HG03108 (cell line): ENCODE measurements around the gene SORD.
"Not testable (repeated sequence)": the region's sequence is repeated elsewhere in the genome, so short reads cannot be mapped to it uniquely, and the experiment has no call there.

ENCODE experiments used
- ATAC-seq: cut with Tn5 transposase; IDR thresholded peaks from one replicate; pipeline ENCODE4 v1.9.1; 2021; ENCODE audit warnings: moderate library complexity; ENCODE audit not compliant: unreplicated experiment

SORD gene

DNA sequence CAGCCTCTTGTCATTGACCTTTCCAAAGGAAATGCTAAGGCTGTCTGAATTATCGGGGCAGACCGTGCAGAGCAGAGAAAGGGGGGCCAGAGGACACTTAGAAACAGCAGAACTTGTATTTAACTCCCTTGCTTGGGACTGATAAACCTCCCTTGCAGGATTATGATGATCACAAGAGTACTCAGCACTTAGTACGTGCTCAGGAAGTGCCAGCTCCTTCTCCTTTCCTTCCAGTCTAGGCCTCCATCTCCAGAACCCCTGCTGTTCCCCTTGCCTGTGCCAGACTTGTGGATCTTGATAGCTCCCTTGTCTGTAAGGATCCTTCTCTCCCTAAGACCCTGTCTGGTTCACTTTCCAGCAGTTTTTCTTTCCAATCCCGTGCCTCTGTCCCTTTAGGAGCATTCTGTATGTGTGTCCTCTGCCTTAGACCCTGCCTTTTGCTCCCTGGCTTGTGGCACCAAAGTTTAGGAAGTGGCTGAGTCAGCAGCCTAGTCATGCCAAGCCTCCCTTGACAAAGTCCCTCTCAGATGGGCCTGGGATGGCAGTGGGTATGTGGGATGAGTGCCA lies 747 bp downstream of the SORD start:
- no peak for ATAC-seq

GRCh38 chr15:45024649-45025048 lies 1.7 kb downstream of the SORD start:
- not testable (repeated sequence) for ATAC-seq

DNA sequence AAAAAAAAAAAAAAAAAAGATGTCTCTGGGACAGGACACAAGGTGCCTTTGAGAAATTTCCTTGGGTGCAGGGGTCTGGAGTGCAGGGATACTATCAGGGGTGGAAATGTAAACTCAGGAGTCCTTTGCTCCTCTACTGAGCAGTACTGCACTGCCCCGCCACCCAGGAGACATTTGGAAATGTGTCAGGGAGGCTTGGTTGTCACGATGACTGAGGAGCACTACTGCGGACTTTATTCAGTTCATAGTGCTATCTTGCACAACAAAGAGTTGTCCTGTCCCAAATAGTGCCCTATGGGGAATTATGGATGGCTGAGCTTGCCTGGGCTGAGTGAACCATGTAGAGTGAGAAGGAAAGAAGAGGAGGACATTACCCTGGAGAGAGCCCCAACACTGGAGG lies 2.6 kb downstream of the SORD start:
- ATAC-seq: not testable (repeated sequence)

DNA sequence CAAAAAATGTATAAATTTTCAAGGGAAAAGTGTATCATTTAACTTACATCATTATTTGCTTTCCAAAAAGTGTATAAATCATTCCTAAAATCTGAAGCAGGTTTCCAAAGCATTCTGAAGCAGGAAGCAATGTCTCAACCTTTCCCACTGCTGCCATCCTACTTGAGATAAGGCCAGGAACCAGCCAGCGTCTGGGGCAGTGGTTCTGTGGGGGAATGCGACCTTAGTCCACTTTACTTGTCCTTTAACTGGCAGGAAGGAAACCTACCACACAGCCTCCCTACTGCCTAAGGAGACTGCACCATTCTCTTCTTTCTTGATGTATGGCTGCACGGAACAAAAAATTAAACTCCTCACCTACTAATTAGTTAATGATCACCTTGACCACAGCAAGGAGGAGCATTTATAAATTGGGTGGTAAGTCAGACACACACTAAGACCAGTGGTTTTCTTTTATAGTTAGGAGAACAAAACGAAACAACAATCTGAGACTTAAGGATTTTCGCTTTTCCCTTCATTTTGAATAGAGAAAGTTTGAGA lies 3.7 kb downstream of the SORD start:
- no peak for ATAC-seq

- ATAC-seq: no peak
These were observed 4.2 kb downstream of the SORD start for GRCh38 chr15:45027220-45027619.

DNA sequence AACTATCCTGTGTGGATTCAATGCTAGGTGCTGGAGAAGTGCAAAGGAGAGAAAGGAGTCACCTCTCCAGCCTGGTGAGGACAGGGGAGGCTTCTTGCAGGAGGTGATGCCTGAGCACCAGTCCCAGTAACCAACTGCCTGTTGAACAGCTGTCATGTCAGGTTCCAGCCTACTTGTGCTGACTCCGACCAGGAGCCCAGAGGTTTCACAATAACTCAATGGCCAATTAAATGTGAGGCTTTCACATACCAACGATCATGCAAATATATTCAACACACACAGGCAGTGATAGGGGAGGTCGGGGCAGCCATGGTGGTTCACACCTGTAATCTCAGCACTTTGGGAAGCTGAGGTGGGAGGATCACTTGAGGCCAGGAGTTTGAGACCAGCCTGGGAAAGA lies 7.7 kb downstream of the SORD start:
- ATAC-seq: no peak

DNA sequence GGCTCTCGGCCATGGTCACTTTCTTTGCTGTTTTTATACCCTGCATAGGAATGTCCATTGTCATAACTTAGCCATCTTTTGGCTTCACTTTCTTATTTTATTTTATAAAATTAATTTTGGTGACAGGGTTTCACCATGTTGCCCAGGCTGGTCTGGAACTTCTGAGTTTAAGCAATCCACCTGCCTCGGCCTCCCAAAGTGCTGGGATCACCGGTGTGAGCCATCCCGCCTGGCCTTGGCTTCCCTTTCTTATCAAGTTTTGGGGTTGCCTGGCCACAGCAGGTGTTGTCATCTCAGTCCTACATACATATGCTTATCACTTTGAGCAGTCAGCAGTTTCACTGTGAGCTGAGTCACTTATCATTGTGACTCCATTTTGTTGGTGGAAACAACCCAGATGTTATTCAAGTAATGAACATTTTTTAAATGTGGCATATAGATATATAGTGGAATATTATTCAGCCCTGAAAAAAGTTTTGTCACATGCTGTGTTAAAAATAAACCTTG lies 8.6 kb downstream of the SORD start:
- ATAC-seq: not testable (repeated sequence)

- ATAC-seq: not testable (repeated sequence)
These were observed 9.5 kb downstream of the SORD start for GRCh38 chr15:45032501-45032900.

GRCh38 chr15:45034087-45034486 lies 11.1 kb downstream of the SORD start:
- ATAC-seq: not testable (repeated sequence)

DNA sequence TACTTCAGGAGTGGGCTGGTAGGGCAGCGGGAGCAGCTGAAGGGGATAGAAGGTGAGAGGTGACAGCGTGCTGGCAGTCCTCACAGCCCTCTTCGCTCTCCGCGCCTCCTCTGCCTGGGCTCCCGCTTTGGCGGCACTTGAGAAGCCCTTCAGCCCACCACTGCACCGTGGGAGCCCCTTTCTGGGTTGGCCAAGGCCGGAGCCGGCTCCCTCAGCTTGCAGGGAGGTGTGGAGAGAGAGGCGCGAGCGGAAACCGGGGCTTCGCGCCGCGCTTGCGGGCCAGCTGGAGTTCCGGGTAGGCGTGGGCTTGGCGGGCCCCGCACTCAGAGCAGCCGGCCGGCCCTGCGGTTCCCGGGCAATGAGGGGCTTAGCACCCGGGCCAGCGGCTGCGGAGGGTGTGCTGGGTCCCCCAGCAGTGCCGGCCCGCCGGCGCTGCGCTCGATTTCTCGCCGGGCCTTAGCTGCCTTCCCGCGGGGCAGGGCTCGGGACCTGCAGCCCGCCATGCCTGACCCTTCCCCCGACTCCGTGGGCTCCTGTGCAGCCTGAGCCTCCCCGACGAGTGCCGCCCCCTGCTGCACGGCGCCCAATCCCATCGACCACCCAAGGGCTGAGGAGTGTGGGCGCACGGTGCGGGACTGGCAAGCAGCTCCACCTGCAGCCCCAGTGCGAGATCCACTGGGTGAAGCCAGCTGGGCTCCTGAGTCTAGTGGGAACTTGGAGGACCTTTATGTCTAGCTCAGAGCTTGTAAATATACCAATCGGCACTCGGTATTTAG lies 11.8 kb downstream of the SORD start:
- ATAC-seq: not testable (repeated sequence)

- peak; percentile 90 for ATAC-seq
These were observed 14.1 kb downstream of the SORD start for GRCh38 chr15:45036812-45037781.

GRCh38 chr15:45037936-45038335 lies 14.9 kb downstream of the SORD start:
- no peak for ATAC-seq

- not testable (repeated sequence) for ATAC-seq
These were observed 17.4 kb downstream of the SORD start for GRCh38 chr15:45040396-45040795.

GRCh38 chr15:45041538-45041937 lies 18.5 kb downstream of the SORD start:
- not testable (repeated sequence) for ATAC-seq

- ATAC-seq: not testable (repeated sequence)
These were observed 19.9 kb downstream of the SORD start for GRCh38 chr15:45042859-45043258.

DNA sequence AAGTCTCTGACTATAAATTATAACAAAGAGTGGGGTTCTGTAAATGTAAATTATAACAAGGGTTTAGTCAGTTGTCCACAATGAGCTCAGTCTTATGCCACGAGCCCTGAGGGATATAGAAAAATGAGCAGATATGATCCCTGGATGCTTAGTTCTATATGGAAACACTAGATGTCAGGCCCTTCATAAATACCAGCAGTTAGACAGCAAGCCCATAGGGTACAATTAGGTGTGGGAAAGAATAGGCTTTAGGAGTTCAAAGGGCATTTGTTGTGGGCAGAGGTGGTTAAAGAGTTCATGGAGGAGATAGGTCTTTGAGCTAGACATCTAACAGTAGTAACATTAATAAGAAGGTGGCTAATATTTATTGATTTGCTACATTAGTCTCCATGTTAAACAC lies 21.3 kb downstream of the SORD start:
- ATAC-seq: not testable (repeated sequence)

- ATAC-seq: not testable (repeated sequence)
These were observed 25.4 kb downstream of the SORD start for GRCh38 chr15:45048449-45048793.

DNA sequence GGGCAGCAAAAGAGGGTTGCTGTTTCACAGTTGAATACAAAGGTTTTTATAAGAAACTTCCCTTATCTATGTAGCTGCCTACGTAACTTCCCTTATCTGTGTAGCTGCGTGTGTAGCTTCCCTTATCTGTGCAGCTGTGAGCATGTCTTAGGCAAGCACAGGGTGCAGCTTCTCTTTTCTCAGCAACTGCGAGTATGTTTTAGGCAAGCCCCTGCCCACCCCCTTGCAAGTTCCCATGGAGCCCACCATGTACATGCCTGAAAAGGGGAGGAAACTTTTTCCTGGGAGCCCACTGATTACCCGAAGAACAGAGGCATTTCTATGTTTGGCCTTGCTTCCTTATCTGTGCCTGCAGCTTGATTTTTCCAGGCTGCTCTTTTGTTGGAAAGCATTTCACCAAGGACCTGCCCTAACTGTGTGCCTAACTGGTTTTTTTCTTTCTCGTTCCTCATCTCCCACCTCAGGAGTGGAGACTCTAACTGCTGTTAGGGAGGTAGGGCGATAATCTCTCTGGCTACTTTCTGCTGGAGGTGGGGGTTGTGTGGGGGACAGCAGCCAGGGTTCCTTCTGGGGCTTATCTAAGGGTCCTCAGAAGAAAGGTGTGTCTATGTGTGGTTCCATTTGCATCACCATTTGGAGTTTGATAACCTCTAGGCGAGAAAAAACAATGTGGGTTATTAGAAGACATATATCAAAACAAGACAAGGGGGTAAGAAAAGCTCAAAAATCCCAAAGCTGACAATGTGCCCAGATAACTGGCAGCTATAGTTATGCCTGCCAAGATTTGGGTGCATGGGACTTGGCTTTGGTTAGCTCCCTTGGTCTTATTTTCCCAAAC lies 26.0 kb downstream of the SORD start:
- no peak for ATAC-seq

DNA sequence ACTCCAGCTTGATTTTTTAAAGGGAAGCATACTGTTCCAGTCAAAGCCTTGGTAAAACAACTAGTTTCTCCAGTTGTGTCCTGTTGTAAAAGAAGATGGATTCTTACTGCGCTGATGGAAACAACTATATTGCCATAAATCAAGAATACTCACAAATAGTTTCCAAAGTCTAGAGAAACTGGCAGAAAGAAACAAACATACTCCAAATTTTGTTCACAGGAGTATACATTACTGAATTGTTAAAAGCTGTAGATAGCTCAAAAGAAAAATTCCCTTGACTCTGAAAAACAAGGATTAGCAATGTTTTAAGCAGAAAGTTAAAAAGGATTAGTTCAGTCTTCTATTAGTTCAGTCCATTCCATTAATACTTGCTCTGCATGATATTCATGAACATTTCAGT lies 27.6 kb downstream of the SORD start:
- no peak for ATAC-seq

DNA sequence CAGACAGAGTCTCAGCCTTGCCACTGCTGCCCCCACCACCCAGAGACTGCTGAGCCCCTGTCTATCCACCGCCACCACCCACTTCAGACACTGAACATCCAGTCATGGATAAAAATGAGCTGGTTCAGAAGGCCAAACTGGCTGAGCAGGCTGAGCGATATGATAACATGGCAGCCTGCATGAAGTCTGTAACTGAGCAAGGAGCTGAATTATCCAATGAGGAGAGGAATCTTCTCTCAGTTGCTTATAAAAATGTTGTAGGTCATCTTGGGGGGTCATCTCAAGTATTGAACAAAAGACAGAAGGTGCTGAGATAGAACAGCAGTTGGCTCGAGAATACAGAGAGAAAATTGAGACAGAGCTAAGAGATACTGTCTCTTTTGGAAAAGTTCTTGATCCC lies 29.7 kb downstream of the SORD start:
- ATAC-seq: not testable (repeated sequence)
